GM19397 (cell line): Measurements from ENCODE around the gene TCAP.

Experiments used
- ATAC-seq: cut with Tn5 transposase; IDR thresholded peaks from one replicate; pipeline ENCODE4 v1.9.1; 2021; ENCODE audit warnings: mild to moderate bottlenecking, moderate library complexity; ENCODE audit not compliant: unreplicated experiment

The TCAP gene

GRCh38 chr17:39664581-39665561 is at the start of gene TCAP:
TSS of gene TCAP (plus strand) at chr17:39665349. CDS start at chr17:39665360, 11 bp downstream.
- no peak for ATAC-seq

- ATAC-seq = no peak
Observed at GRCh38 chr17:39615434-39615833, 49.7 kb upstream of the TCAP start.

GRCh38 chr17:39617100-39617445 is 48.1 kb upstream of the TCAP start:
- ATAC-seq = no peak

GRCh38 chr17:39617446-39618245 is 47.5 kb upstream of the TCAP start:
- no peak for ATAC-seq

GRCh38 chr17:39618246-39618913 is 46.8 kb upstream of the TCAP start:
- no peak for ATAC-seq

GRCh38 chr17:39618956-39619785 is 46.0 kb upstream of the TCAP start:
- ATAC-seq = no peak

- no peak for ATAC-seq
Observed at GRCh38 chr17:39619786-39620101, 45.4 kb upstream of the TCAP start.

GRCh38 chr17:39621523-39622379 is 43.4 kb upstream of the TCAP start:
- no peak for ATAC-seq

GRCh38 chr17:39622380-39623006 is 42.7 kb upstream of the TCAP start:
- ATAC-seq = no peak

GRCh38 chr17:39623356-39623950 is 41.7 kb upstream of the TCAP start:
- ATAC-seq = no peak

GRCh38 chr17:39624313-39624712 is 40.8 kb upstream of the TCAP start:
- no peak for ATAC-seq

- ATAC-seq = no peak
Observed at GRCh38 chr17:39625198-39625785, 39.9 kb upstream of the TCAP start.

GRCh38 chr17:39626171-39627046 is 38.7 kb upstream of the TCAP start, which contains the start of gene PPP1R1B:
TSS of gene PPP1R1B (plus strand) at chr17:39626952. CDS start at chr17:39627393, 441 bp downstream.
- ATAC-seq = no peak

- no peak for ATAC-seq
Observed at GRCh38 chr17:39627047-39627711, 38.0 kb upstream of the TCAP start.

- ATAC-seq = no peak
Observed at GRCh38 chr17:39627712-39628516, 37.2 kb upstream of the TCAP start.
